Naive B cell (primary cell): ENCODE measurements around the gene STAM. TPM values are rescaled to one million over a fixed set of nuclear protein-coding genes. Genes with fewer than 3 reads are reported as not detected.

ENCODE experiments used
- ATAC-seq, 2 donors: fragments of 150-1000 bp; cut with Tn5 transposase; 2 replicates each; pipeline ENCODE4 v1.10.0; 2021; ENCODE audit warnings: low read depth in 2 of 2, mild to moderate bottlenecking in 2 of 2, moderate library complexity in 2 of 2
- DNase-seq: peaks from one replicate; pipeline ENCODE4 v3.0.0; 2022
- H3K27ac Mint-ChIP-seq, 6 donors: one replicate each; pipeline ENCODE4 v1.8.0; 2020 to 2022; ENCODE audit warnings: mild to moderate bottlenecking in 6 of 6, mixed read lengths in 6 of 6, moderate library complexity in 5 of 6, inconsistent platforms in 2 of 6
- H3K27me3 Mint-ChIP-seq, 3 donors: one replicate each; pipeline ENCODE4 v1.8.0; 2021 to 2022; ENCODE audit warnings: mixed read lengths in 3 of 3, mild to moderate bottlenecking in 1 of 3
- H3K36me3 Mint-ChIP-seq, 2 donors: one replicate each; pipeline ENCODE4 v1.8.0; 2020 to 2022; ENCODE audit warnings: mixed read lengths in 2 of 2, inconsistent platforms in 1 of 2, mild to moderate bottlenecking in 1 of 2
- H3K4me1 Mint-ChIP-seq, 3 donors: one replicate each; pipeline ENCODE4 v1.8.0; 2020 to 2022; ENCODE audit warnings: mixed read lengths in 3 of 3, inconsistent platforms in 1 of 3, mild to moderate bottlenecking in 1 of 3, moderate library complexity in 1 of 3
- H3K4me3 Mint-ChIP-seq, 8 donors: one replicate each; pipeline ENCODE4 v1.8.0; 2020 to 2022; ENCODE audit warnings: mild to moderate bottlenecking in 8 of 8, mixed read lengths in 8 of 8, moderate library complexity in 8 of 8, inconsistent platforms in 2 of 8
- H3K9me3 Mint-ChIP-seq, 7 donors: one replicate each; pipeline ENCODE4 v1.8.0; 2020 to 2022; ENCODE audit warnings: mixed read lengths in 7 of 7, mild to moderate bottlenecking in 5 of 7, inconsistent platforms in 2 of 7, moderate library complexity in 1 of 7
- polyA plus RNA-seq, 6 donors: library from polyadenylated mRNA; unstranded; fragments of 300-500 nt; fragmentation: Illumina TruSeq; gene quantifications; one replicate each; pipeline ENCODE4 v1.2.3, GENCODE V29; 2021; ENCODE audit warnings: low read depth in 6 of 6

STAM gene
- polyA plus RNA-seq, 6 donors from 2014 or later: 4.4 to 12.5 (median 7.9) TPM

DNA sequence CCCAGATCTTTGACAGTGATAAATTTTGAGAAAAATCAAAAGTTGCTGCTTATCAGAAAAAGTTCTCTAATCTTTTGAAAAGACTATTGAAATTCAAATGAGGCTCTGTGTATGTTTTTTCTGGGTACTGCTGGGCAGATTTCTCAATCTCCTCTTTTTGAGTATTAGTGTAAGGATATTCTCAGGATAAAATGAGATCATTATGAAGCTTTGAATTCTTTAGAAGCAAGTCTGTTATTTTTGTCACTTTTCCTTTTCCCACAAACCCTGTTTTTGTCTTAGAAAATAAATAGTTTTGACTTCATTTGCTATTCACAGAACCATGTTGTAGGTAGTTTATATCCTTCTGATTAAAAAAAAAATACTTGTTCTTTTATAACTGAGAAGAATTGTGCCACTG, 7.9 kb downstream of the STAM start:
- H3K36me3 Mint-ChIP-seq: peaks cover 0 to 32% of the 10 kb centered on the region in 2 donors

DNA sequence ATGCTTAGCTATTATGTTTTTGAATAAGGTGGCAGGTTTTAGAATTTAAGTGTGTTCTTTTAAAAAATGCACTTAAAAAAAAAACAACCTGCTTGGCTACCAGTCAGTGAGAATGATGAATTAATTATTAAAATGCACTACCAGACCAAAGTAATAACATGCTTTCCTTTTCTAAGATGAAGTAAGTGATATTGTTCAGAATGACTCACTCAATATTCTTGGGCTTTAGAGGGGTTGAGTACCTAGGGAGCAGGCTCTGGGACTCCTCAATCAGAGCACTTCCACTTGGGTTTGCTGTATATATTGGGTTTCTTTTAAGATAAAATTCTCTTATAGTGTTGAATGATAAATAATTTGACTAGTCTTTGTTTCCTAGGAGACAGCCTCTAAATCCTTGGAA, 8.6 kb downstream of the STAM start:
- ATAC-seq: no peak
- Mint-ChIP-seq H3K9me3 (peaks cover 2 to 13% (median 7%) of the 10 kb centered on the region in 7 donors), H3K4me1 (peaks cover 38 to 61% (median 53%) of the 10 kb centered on the region in 3 donors), H3K27ac (peak overlapping the region in 1 of 6 donors; percentile 22), H3K27me3 (no peaks in the 10 kb centered on the region), H3K4me3 (no peak overlapping the region), H3K36me3 (peaks cover 0 to 39% of the 10 kb centered on the region in 2 donors)
- no peak for DNase-seq

More for the DNA sequence above, 7.9 kb downstream of the STAM start:
- H3K4me3 Mint-ChIP-seq: no peak overlapping the region
- H3K27me3 Mint-ChIP-seq: no peaks in the 10 kb centered on the region
- H3K9me3 Mint-ChIP-seq: peaks cover 2 to 13% (median 7%) of the 10 kb centered on the region in 7 donors
- no peak overlapping the region for H3K27ac Mint-ChIP-seq
- no peak for ATAC-seq
- no peak for DNase-seq
- H3K4me1 Mint-ChIP-seq: peaks cover 39 to 61% (median 52%) of the 10 kb centered on the region in 3 donors

DNA sequence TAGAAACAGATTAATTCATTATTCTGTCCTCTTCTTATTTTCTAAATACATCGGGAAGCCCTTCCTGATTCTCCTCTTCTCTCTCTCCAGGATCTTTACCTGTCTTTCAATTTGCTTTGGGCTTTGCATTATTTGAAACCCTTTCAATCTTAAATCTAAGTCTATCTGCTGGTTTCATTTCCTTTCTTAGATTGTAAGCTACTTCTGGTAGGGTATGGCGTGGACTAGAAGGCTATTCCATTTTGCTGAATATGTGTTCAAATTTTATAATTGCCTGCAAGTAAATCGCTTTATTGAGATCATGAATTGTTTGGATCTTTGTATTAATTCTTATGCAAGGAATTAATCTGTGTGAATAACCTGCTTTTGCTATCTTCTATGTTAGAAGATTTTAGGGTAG, 11.1 kb downstream of the STAM start:
- ATAC-seq: peak; percentile 53 to 61
- Mint-ChIP-seq H3K27me3 (no peaks in the 10 kb centered on the region), H3K36me3 (peaks cover 0 to 27% of the 10 kb centered on the region in 2 donors), H3K27ac (peak overlapping the region; percentile 5 to 88 (median 47)), H3K4me1 (peaks cover 29 to 55% (median 51%) of the 10 kb centered on the region in 3 donors), H3K4me3 (peak overlapping the region in 4 of 8 donors; percentile 0 to 41 (median 18)), H3K9me3 (peaks cover 2 to 14% (median 7%) of the 10 kb centered on the region in 7 donors)
- no peak for DNase-seq

DNA sequence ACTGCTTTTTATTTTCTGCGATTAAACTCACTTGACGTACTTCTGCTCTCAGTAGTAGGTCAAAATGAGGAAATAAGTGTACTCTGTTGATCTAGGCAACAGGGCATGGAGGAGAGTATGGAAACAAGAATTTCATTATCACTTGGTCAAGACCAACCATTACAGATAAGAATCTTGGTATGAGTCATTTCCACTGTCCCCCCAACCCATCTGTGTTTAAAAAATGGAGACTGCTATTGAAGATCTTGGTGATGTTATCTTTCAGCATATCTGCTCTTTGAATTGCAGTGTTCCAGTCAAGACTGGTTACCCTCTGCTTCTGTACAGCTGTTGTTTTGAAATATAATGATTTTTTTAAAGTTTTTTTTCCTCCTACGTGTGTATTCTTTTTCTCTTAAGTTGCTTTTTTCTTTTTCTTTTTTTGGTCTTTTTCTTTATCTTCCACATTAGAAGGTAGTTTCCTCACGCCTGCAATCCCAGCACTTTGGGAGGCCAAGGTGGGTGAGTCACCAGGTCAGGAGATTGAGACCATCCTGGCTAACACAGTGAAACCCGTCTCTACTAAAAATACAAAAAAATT, 11.7 kb downstream of the STAM start:
- H3K27me3 Mint-ChIP-seq: no peaks in the 10 kb centered on the region
- peak; percentile 90 to 91 for ATAC-seq

DNA sequence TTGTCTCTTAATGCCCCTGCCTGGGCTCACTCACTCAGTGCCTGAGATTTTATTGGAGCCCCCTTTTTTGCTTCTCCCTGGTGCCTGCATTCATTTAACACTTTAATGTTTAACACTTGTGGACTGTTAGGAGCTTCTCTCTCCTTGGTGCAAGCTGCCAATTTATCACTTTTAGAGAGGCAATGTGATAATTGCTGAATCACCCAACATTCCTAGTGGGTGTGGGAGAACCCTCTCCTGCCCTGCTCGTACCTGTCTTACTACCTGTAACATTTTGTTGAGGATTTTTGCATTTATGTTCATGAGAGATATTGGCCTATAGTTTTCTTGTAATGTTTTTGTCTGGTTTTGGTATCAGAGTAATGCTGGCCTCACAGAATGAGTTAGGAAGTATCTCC, 13.2 kb downstream of the STAM start:
- DNase-seq (no peak), ATAC-seq (no peak)
- H3K4me1 Mint-ChIP-seq: peaks cover 25 to 51% (median 48%) of the 10 kb centered on the region in 3 donors
- peak overlapping the region in 3 of 6 donors; percentile 38 to 64 (median 42) for H3K27ac Mint-ChIP-seq
- H3K4me3 Mint-ChIP-seq: no peak overlapping the region
- H3K9me3 Mint-ChIP-seq: peaks cover 2 to 14% (median 7%) of the 10 kb centered on the region in 7 donors
- no peaks in the 10 kb centered on the region for H3K27me3 Mint-ChIP-seq
- H3K36me3 Mint-ChIP-seq: peaks cover 6 to 32% of the 10 kb centered on the region in 2 donors

More for the DNA sequence above, 11.7 kb downstream of the STAM start:
- H3K36me3 Mint-ChIP-seq: peaks cover 0 to 21% of the 10 kb centered on the region in 2 donors
- H3K4me3 Mint-ChIP-seq: peak overlapping the region in 3 of 8 donors; percentile 16 to 56 (median 34)
- peaks cover 2 to 14% (median 7%) of the 10 kb centered on the region in 7 donors for H3K9me3 Mint-ChIP-seq
- peak; percentile 40 for DNase-seq
- H3K4me1 Mint-ChIP-seq: peaks cover 29 to 55% (median 51%) of the 10 kb centered on the region in 3 donors
- peak overlapping the region; percentile 63 to 97 (median 74) for H3K27ac Mint-ChIP-seq

DNA sequence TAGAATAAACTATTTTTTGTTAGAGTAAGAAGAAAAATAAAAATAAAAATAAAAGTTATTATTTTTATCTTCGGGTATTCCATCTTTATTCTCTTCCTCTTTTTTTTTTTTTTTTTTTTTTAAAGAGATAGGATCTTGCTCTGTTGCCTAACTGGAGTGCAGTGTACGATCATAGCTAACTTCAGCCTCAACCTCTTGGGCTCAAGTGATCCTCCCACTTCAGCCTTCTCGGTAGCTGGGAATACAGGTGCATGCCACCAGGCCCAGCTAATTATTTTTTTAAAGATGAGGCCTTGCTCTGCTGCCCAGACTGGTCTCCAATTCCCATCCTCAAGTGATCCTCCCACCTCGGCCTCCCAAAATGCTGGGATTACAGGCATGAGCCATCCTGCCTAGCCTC, 15.4 kb downstream of the STAM start:
- Mint-ChIP-seq H3K27me3 (no peaks in the 10 kb centered on the region), H3K27ac (no peak overlapping the region), H3K36me3 (peaks cover 11 to 24% of the 10 kb centered on the region in 2 donors), H3K4me1 (peaks cover 25 to 62% (median 49%) of the 10 kb centered on the region in 3 donors), H3K9me3 (peaks cover 0 to 4% (median 0%) of the 10 kb centered on the region in 7 donors), H3K4me3 (no peak overlapping the region)
- DNase-seq: no peak
- ATAC-seq: no peak

DNA sequence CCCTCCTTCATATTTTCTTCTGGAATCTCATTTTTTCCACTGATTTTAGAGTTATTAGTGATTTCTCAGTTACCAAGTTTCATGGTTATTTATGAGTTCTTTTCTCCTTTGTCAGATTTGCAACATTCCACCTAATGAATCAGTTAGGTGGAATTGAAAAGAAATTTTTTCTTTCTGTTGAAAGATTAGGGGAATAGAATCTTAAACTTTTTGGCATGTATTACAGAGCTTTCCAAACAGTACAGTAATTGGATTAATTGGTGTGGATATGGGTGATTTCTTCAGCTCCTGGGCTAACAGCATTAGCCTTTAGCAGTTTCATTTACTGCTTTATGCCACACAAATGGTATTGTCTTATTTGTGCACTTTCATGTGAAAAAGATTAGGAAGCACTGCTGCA, 17.0 kb downstream of the STAM start:
- H3K4me1 Mint-ChIP-seq: peaks cover 19 to 50% (median 33%) of the 10 kb centered on the region in 3 donors
- no peak overlapping the region for H3K4me3 Mint-ChIP-seq
- H3K27ac Mint-ChIP-seq: no peak overlapping the region
- no peaks in the 10 kb centered on the region for H3K27me3 Mint-ChIP-seq
- peaks cover 0 to 4% (median 0%) of the 10 kb centered on the region in 7 donors for H3K9me3 Mint-ChIP-seq
- ATAC-seq (no peak), DNase-seq (no peak)
- peaks cover 11 to 24% of the 10 kb centered on the region in 2 donors for H3K36me3 Mint-ChIP-seq

DNA sequence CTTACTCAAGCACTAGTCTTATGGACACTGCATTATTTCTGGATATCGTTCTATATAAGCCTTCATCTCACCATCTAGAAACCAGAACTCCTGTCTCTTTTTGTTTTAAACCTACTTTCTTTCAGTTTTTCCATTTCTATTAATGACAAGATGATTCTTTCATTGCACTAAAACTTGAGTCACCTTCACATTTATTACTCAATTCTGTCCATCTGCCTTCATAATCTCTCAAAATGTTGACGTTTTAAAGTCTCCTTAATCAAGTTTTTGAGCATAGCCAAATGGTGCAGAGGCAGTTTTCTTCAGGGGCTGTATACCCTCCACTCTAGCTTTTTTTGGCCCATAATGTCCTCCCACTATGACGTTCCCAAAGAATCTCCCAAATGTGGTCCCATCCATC, 17.6 kb downstream of the STAM start:
- H3K27me3 Mint-ChIP-seq: no peaks in the 10 kb centered on the region

DNA sequence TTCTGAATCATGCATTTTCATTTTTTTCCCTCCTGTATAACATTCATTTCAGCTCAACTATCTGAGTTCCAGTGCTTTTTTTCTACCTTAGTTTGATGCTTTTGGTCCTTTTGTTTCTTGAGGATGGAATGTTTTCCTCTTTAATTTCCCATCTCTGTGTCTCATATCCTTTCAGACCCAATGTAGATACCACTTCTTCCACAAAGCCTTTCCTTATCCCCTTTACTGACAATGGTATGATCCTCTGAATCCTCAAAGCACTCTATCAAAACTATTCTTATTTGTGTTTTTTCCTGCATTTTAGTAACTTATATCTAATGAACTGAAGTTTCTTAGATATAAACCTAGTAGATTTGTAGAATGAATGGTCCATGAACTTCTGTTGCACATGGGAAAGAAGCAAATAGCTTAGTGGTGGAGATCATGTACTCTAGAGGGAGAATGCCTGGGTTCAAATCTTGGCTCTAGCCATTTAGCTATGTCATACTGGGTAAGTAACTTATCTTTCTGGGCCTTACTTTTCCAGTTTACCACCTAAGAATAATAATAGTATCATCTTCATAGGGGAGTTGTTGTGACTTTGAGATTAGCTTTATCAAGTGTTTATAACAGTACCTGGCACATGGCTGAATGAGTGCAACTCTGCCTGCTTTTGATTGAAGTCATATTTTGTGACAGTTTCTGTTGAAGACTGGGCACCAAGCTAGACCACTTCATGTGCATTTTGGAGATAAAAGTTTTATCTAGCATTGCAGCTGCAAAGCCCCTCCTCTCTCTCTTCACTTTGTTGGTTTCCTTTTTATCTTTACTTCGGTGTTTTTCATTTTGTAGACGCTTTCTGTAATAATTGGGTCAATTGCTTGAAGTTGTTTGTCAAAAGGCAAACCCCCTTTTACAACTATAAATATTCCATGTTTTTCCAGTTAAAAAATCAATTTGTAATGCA, 18.5 kb downstream of the STAM start:
- no peak overlapping the region for H3K4me3 Mint-ChIP-seq
- ATAC-seq (no peak), DNase-seq (no peak)

More for the DNA sequence above, 17.6 kb downstream of the STAM start:
- peak overlapping the region in 1 of 6 donors; percentile 53 for H3K27ac Mint-ChIP-seq
- no peak overlapping the region for H3K4me3 Mint-ChIP-seq
- H3K4me1 Mint-ChIP-seq: peaks cover 19 to 47% (median 28%) of the 10 kb centered on the region in 3 donors
- H3K9me3 Mint-ChIP-seq: peaks cover 0 to 4% (median 0%) of the 10 kb centered on the region in 7 donors
- H3K36me3 Mint-ChIP-seq: peaks cover 11 to 24% of the 10 kb centered on the region in 2 donors
- DNase-seq (no peak), ATAC-seq (no peak)

DNA sequence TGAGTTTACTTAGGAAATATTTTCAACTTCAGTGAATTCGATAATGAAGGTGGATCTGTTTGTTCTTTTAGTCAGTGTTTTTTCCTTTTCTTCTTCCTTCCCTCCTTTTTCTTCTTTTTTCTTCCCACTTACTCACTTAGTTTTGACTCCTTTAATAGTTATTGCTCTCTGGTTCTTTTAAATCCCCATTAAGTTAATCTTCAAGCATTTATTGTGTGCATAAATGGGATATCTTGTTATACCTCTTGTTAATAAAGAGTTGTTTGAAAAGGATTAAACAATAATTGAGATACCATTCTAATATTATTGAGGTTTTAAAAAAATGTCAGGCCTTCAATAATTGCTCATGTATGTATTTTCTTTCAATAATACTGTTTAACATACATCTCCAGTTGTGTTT, 19.5 kb downstream of the STAM start:
- Mint-ChIP-seq H3K9me3 (peaks cover 0 to 3% (median 0%) of the 10 kb centered on the region in 7 donors), H3K27ac (peak overlapping the region in 3 of 6 donors; percentile 2 to 79 (median 44)), H3K27me3 (no peaks in the 10 kb centered on the region), H3K4me3 (no peak overlapping the region), H3K36me3 (peaks cover 11 to 15% of the 10 kb centered on the region in 2 donors), H3K4me1 (peaks cover 16 to 42% (median 24%) of the 10 kb centered on the region in 3 donors)
- ATAC-seq: no peak
- DNase-seq: no peak

More for the DNA sequence above, 18.5 kb downstream of the STAM start:
- peaks cover 16 to 40% (median 20%) of the 10 kb centered on the region in 3 donors for H3K4me1 Mint-ChIP-seq
- peak overlapping the region in 1 of 6 donors; percentile 41 for H3K27ac Mint-ChIP-seq
- peaks cover 11 to 17% of the 10 kb centered on the region in 2 donors for H3K36me3 Mint-ChIP-seq
- H3K9me3 Mint-ChIP-seq: peaks cover 0 to 4% (median 0%) of the 10 kb centered on the region in 7 donors
- H3K27me3 Mint-ChIP-seq: no peaks in the 10 kb centered on the region

DNA sequence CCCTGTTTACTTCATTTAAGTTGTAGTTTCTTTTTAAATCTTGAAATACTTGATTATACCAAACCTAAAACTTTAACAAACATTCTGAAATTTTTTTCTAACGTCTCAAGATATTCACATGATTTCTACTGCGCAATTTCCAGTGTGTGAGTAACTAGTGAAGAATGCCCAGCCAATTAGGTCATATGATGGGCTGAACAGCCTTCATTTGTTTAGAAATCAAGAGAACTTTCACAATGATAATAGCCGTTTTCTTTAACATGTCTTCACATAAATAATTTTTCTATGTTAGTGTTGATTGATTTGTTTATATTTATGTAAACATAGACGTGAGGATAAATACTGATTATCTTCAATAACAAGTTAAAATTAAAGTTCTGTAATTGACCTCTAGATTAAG, 21.8 kb downstream of the STAM start:
- H3K27me3 Mint-ChIP-seq: no peaks in the 10 kb centered on the region
- H3K4me1 Mint-ChIP-seq: peaks cover 34 to 58% (median 37%) of the 10 kb centered on the region in 3 donors
- no peak overlapping the region for H3K4me3 Mint-ChIP-seq
- ATAC-seq: no peak
- H3K9me3 Mint-ChIP-seq: no peaks in the 10 kb centered on the region
- peaks cover 11 to 15% of the 10 kb centered on the region in 2 donors for H3K36me3 Mint-ChIP-seq
- no peak for DNase-seq
- H3K27ac Mint-ChIP-seq: no peak overlapping the region

DNA sequence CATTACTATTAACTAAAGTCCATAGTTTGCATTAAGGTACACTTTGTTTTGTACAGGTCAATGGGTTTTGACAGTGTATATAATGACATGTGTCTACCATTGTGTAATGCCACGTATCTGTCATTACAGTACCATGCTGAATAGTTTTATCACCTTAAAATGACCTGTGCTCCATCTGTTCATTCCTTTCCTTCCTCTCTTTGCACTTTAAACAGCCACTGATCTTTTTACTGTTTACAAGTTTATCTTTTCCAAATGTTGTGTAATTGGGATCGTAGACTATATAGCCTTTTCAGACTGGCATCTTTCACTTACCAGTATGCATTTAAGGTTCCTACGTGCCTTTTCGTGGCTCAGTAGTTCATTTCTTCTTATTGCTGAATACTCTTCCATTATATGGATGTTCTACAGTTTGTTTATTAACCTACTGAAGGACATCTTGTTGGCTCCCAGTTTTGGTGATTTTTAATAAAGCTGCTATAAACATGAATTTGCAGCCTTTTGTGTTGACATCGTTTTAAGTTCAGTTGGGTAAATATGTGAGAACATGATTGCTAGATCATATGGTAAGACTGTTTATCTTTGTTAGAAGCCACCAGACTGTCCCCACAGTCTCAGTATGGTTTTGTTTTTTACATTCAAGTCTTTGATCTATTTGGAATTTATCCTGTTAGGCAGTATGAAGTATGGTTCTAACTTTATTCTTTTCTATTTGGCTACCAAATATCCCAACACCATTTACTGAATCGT, 24.7 kb downstream of the STAM start:
- Mint-ChIP-seq H3K4me3 (peak overlapping the region in 3 of 8 donors; percentile 10 to 31 (median 25)), H3K27ac (peak overlapping the region; percentile 8 to 92 (median 64)), H3K9me3 (no peaks in the 10 kb centered on the region), H3K36me3 (no peaks in the 10 kb centered on the region), H3K4me1 (peaks cover 32 to 45% (median 34%) of the 10 kb centered on the region in 3 donors), H3K27me3 (no peaks in the 10 kb centered on the region)
- ATAC-seq (no peak), DNase-seq (no peak)
